HUES6 (cell line): ENCODE measurements around the gene DLX6.

Experiments
- H3K27ac ChIP-seq: 2 replicates; pipeline ENCODE4 v1.7.0; 2013; ENCODE audit warnings: low read depth, mild to moderate bottlenecking, low read length, inconsistent platforms
- H3K27me3 ChIP-seq: 2 replicates; pipeline ENCODE4 v1.6.1; 2013; ENCODE audit warnings: low read length; ENCODE audit not compliant: control insufficient read depth, insufficient read depth
- H3K36me3 ChIP-seq: 2 replicates; pipeline ENCODE4 v1.6.1; 2013; ENCODE audit warnings: low read length; ENCODE audit not compliant: control insufficient read depth, insufficient read depth
- H3K4me1 ChIP-seq: 2 replicates; pipeline ENCODE4 v1.6.1; 2013; ENCODE audit warnings: low read length; ENCODE audit not compliant: control insufficient read depth, insufficient read depth
- H3K4me3 ChIP-seq: 2 replicates; pipeline ENCODE4 v1.5.1; 2013; ENCODE audit warnings: low read depth, low read length
- H3K9ac ChIP-seq: one replicate; pipeline ENCODE4 v1.6.1; 2013; ENCODE audit warnings: mild to moderate bottlenecking, low read length
- H3K9me3 ChIP-seq: 2 replicates; pipeline ENCODE4 v1.6.1; 2013; ENCODE audit warnings: low read depth, low read length; ENCODE audit not compliant: control insufficient read depth, insufficient read depth

DLX6 gene

DNA sequence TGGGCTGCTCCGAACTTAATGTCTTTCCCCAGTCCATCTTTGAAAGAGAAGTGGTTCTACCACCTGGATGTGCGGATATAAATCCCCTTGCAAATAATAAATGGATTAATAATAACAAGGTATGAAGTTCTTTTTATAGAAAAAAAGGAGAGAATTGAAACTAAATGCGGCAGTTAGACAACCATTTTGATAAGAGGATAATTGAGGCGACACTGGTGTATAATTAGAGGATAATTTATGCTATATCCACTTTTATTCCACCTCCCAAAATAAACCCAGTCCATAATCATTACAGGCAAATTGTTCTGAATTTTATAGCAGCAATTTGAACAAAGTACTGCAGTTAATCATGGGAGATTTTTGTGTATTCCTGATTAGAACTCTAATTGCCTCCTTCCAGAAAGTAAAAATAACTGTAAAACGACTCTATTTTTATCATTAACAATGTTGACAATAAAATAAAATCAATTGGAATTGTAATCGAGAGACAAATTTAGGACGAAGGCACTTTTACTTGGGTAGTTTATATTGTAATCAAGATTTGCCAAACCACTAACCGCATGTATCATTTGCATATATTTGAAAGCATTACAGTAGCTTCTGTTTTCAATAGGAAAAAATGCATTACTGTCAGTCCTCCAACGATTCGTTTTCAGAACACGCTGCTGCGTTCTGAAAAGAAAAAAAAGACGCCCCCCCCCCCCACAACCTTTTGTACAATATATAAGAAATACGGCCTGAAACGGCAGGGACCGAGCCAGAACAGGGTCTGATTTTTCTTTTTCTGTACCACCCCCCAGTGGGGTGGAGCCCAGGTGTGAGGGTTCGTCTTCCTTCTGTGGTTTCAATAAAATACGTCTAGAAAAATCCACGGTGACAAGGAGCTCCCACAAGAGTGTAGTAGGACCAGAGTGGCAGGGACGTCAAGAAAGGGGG, 838 bp upstream of the DLX6 start:
- Histone ChIP-seq H3K9me3 (no peaks in the 10 kb centered on the region), H3K4me1 (peaks cover 48% of the 10 kb centered on the region), H3K36me3 (no peaks in the 10 kb centered on the region), H3K4me3 (peak overlapping the region; percentile 73), H3K27ac (no peak overlapping the region), H3K9ac (no peak overlapping the region), H3K27me3 (peaks cover 99% of the 10 kb centered on the region)

DNA sequence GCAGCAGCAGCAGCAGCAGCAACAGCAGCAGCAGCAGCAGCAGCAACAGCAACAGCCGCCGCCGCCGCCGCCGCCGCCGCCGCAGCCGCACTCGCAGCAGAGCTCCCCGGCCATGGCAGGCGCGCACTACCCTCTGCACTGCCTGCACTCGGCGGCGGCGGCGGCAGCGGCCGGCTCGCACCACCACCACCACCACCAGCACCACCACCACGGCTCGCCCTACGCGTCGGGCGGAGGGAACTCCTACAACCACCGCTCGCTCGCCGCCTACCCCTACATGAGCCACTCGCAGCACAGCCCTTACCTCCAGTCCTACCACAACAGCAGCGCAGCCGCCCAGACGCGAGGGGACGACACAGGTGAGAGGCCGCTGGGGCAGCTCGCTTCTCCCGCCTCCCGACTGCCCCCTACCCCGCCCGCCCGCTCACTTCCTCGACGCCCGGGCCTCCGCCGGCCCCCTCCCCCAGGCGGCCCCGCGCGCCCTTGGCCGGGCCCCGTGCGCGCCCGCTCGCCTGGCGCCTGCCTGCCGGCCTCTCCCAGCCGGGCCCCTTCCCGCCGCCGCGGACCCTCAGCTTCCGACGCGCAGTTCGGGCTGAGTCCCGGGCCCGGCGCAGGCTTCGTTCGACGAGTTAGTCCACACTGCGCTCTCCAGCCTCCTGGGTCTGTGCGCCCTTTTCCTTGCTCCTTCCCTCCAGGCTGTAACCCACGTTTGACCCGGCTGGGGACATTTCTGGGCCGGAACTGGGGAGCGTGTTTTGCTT, 882 bp downstream of the DLX6 start:
- H3K9me3 ChIP-seq, result no peaks in the 10 kb centered on the region
- H3K27ac ChIP-seq, result no peak overlapping the region
- H3K4me1 ChIP-seq, result peaks cover 38% of the 10 kb centered on the region
- no peaks in the 10 kb centered on the region for H3K36me3 ChIP-seq
- H3K4me3 ChIP-seq, result peak overlapping the region; percentile 73
- H3K27me3 ChIP-seq, result peaks cover 99% of the 10 kb centered on the region
- no peak overlapping the region for H3K9ac ChIP-seq

DNA sequence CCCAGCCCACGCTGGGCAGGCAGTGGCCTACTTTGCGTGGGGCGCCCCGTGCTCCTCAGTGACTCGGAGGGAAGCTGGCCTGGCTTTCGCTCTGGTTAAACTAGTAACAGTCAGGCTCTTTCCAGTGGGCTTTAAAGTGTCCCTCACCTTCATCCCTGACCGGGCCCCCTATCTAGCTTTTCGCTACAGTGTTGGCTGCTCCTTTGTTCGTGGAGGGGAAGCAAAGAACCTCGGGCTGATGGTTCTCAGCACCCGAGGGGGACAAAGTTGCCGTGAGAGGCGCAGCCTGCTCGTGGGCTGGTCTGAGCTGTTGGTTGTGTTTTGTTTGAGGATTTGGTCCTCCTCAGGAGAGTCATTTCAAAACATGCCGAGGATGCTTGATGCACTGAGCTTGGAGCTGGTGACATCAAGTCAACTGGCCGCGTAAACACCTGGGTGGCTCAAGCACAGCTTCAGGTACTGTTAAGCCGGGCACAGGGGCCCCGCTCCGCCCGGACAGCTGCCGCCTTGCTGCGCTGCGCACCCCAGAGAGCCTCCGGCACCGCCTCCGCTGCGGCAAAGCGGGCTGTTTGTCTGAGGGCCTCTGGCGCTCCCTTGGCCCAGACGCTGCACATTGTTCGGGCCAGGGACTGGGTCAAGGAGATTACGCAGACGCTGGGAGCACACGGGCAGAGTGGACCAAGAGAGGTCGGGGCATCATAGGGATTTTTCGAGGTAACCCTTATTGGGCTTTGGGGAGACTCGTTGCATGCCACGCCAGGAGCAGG, 1.6 kb downstream of the DLX6 start:
- Histone ChIP-seq H3K9me3 (no peaks in the 10 kb centered on the region), H3K9ac (no peak overlapping the region), H3K4me3 (peak overlapping the region; percentile 59), H3K36me3 (no peaks in the 10 kb centered on the region), H3K27me3 (peaks cover 99% of the 10 kb centered on the region), H3K27ac (no peak overlapping the region), H3K4me1 (peaks cover 32% of the 10 kb centered on the region)

DNA sequence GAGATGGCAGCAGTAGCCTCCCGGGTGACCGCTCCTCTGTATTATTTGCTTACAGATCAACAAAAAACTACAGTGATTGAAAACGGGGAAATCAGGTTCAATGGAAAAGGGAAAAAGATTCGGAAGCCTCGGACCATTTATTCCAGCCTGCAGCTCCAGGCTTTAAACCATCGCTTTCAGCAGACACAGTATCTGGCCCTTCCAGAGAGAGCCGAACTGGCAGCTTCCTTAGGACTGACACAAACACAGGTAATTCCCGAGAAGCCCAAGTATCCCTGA, 2.2 kb downstream of the DLX6 start:
- no peaks in the 10 kb centered on the region for H3K9me3 ChIP-seq
- H3K27ac ChIP-seq, result no peak overlapping the region
- H3K27me3 ChIP-seq, result peaks cover 99% of the 10 kb centered on the region
- peak overlapping the region; percentile 59 for H3K4me3 ChIP-seq
- no peaks in the 10 kb centered on the region for H3K36me3 ChIP-seq
- no peak overlapping the region for H3K9ac ChIP-seq
- H3K4me1 ChIP-seq, result peaks cover 31% of the 10 kb centered on the region

DNA sequence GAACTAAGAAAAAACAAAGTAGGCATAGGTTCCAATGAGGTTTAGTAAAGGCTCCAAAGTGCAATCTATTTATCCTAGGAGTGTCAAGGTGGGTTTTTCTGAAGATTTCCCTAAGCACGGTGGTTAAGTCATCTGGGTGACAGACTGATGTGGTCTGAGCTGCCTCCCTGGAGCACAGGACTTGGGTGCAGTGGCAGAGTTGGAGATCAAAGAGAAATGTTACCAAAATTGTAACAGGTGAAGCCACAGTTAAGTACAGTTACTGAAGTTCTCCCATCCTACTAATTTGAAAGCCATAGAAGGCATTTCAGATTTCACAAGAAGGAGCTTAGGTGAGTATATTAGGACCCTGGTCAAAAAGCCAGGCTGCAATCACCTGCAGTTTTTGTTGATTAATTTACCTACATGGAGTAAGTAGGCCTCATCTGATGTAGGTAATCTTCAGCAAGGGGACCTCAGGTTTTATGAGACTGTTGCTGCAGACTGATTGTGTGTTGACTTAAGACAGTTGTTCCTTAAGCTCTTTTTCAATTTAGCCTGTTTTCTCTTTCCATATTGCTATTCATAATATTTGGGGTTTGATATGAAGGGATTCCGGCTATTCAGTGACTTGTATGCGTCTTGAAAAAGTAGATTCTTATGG, 3.0 kb downstream of the DLX6 start:
- no peak overlapping the region for H3K27ac ChIP-seq

DNA sequence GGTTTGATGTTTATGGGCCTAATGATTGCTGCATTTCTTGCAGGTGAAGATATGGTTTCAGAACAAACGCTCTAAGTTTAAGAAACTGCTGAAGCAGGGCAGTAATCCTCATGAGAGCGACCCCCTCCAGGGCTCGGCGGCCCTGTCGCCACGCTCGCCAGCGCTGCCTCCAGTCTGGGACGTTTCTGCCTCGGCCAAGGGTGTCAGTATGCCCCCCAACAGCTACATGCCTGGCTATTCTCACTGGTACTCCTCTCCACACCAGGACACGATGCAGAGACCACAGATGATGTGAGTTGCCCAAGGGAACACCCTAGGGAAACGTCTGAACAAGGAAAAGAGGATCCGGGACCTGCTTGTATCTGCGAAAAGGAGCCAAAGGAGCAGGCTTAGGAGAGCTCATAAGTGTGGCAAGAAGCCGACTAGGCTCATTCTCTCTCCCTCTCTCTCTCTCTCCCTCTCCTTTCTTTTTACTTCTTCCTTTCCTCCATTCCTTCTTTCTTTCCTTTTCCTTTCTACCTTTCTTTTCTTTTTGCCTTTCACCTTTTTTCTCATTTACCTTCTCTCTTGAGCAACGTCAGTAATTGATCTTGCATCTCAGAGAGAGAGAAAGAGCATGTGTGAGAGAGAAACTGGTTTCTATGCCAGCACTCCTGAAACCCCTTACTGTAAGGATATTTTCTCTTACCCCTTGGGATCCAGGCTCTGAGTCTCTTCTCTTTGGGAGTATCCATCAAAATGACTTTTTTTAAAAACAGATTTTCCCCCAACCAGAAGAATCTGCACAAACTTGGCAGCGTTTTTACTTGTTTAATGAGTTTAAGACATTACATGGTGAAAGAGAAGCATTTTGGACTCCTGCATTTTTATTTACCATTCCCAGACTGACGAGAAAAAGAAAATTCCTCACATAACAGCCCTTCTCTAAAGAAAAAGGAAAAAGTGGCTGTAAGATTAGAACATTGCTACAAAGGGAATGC, 4.7 kb downstream of the DLX6 start:
- Histone ChIP-seq H3K9me3 (no peaks in the 10 kb centered on the region), H3K4me3 (no peak overlapping the region), H3K36me3 (no peaks in the 10 kb centered on the region), H3K4me1 (peaks cover 22% of the 10 kb centered on the region), H3K27me3 (peaks cover 99% of the 10 kb centered on the region), H3K27ac (no peak overlapping the region), H3K9ac (no peak overlapping the region)

More for the DNA sequence above, 3.0 kb downstream of the DLX6 start:
- Histone ChIP-seq H3K9ac (no peak overlapping the region), H3K9me3 (no peaks in the 10 kb centered on the region), H3K27me3 (peaks cover 99% of the 10 kb centered on the region), H3K4me1 (peaks cover 27% of the 10 kb centered on the region), H3K36me3 (no peaks in the 10 kb centered on the region), H3K4me3 (no peak overlapping the region)

DNA sequence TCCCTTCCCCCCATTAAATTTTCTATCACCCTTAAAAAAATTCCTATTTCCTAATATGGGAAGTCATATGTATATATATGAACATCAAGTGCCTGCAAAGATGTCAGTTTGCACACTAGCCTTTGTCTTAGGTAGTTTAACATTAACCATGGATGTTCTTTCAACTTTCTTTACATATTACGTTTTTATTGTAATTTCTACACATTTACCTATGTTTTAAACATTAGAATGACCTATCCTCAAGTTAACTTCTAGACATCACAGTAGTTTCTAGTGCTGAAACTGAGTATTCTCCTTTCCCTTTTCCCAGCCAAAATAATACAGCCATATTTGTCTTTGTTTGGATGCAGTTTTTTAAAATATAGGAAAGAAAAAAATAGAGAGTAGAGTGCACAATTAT, 5.8 kb downstream of the DLX6 start:
- H3K4me1 ChIP-seq, result peaks cover 22% of the 10 kb centered on the region
- no peaks in the 10 kb centered on the region for H3K36me3 ChIP-seq
- no peak overlapping the region for H3K27ac ChIP-seq
- no peak overlapping the region for H3K4me3 ChIP-seq
- H3K9me3 ChIP-seq, result no peaks in the 10 kb centered on the region
- no peak overlapping the region for H3K9ac ChIP-seq
- H3K27me3 ChIP-seq, result peaks cover 99% of the 10 kb centered on the region

DNA sequence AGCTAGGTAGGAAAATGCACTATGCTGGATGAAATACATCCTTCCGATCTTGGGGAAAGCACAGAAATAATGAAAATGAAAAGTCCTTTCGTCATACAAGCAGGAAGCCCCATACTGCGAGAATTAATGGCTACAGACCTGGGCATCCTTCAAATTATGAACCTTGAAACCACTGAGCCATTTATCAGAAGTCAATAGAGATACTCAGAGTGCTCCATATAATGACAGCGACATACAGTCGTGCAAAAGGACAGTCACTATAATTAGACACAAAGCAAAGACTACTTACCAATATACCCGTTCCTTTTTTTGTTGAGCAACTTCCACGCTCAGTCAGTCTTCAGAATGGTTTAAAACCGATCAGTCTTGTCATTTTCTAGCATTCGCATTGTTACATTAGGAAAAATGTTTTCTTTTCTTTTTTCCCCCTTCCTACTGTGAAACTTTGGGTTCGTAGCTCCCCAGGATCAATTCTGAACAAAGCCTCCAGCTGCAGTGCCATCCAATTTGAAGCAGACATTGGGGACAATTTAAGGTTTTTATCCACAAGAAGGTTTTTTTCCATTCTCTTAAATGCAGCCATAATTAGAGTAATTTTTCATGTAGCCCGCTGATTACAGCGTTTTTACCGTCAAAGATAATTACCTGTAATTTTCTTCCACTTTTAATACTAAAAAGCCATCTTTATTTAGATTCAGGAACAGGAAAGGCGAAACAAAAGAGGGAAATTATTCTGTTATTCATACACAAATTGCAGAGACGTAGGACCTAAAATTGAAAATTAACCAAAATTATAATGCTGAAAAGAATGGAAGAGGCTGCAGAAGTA, 6.4 kb downstream of the DLX6 start:
- H3K9ac ChIP-seq, result no peak overlapping the region
- no peak overlapping the region for H3K4me3 ChIP-seq
- H3K4me1 ChIP-seq, result peaks cover 23% of the 10 kb centered on the region
- no peaks in the 10 kb centered on the region for H3K9me3 ChIP-seq
- no peaks in the 10 kb centered on the region for H3K36me3 ChIP-seq
- no peak overlapping the region for H3K27ac ChIP-seq
- H3K27me3 ChIP-seq, result peaks cover 100% of the 10 kb centered on the region

DNA sequence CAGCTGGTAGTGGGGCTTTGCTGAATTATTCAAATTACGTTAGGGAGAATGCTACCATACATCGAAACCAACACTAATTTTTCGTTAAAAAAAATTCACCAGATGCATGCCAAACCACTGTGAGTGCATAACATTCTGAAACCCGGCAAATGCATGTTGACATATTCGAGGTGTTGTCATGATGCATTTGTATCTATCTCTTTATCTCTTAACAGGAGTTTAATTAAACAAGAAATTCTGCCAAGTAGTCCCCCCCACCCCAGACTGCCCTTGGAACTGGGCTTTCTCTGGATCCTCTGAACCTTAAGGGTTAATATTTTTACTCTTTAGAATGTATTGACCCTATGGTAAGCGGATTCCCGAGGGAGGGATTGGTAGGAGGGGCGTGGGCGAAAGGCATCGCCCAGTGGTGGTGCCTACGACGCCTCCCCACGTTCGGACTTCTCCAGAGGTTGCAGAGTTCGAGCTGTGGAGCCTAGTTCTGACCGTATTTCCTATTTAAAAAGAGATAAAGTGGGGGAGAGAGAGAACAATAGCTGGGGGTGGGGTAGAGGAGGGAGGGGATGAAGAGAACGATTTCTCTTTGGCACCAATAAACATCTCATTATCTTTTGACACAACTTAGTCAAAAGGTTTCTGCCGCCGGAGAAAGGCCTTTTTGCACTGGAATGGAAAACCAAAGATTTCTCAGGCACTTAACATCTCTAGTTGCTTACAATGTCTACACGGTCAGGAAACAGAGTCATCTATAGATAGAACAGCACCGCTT, 7.2 kb downstream of the DLX6 start:
- Histone ChIP-seq H3K27me3 (peaks cover 100% of the 10 kb centered on the region), H3K4me3 (no peak overlapping the region), H3K36me3 (no peaks in the 10 kb centered on the region), H3K27ac (no peak overlapping the region), H3K9me3 (no peaks in the 10 kb centered on the region), H3K4me1 (peaks cover 23% of the 10 kb centered on the region), H3K9ac (no peak overlapping the region)
